Measurements from ENCODE around the gene PHETA2. TPM values are rescaled to one million over a fixed set of nuclear protein-coding genes. Genes with fewer than 3 reads are reported as not detected.

PHETA2 gene
- polyA plus RNA-seq (ENCODE audit: insufficient read length): 18.3 TPM

DNA sequence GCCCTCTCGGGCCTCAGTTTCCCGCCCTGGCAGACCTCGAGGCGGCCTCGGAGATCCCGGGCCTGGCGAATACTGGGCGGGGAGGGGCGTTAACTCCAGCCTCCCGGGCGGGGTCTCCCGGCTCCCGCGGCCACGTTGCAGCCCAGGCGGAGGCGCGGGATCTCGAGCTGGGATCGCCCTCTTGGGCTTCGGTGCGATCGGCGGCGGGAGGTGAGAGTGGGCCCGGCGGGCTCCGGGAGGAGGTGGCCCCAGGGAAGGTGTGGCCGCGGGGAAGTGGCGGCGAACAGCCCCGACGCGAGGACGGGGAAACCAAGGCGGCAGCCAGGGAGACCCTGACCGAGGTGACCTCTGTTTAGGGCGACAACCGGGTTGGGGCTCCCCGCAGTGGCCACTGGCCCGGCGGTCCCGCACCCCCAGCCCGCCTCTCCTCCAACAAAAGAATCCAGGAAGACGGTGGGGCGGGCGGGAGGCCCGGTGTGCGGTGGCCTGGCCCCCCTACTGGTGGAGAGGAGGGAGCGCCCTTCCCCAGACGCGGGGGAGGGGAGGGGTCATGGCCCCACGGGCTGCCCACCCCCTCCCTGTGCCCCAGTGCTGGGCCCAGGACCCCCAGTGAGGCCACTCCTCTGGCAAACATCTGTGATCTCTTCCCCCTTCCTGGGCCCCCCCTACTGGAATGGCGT is at the start of gene PHETA2:
TSS of gene PHETA2 (plus strand) at position 117 of the 680 bp plus-strand sequence. CDS start 3,046 bp downstream, outside the sequence.
- no peak for DNase-seq (ENCODE audit: low read depth)

GRCh38 chr22:42025421-42025820 is 48.6 kb upstream of the PHETA2 start:
- DNase-seq (ENCODE audit: low read depth): no peak

- no peak for DNase-seq (ENCODE audit: low read depth)
These were observed 47.3 kb upstream of the PHETA2 start for GRCh38 chr22:42026705-42027104.

- no peak for DNase-seq (ENCODE audit: low read depth)
These were observed 40.5 kb upstream of the PHETA2 start for GRCh38 chr22:42033263-42034181.

DNA sequence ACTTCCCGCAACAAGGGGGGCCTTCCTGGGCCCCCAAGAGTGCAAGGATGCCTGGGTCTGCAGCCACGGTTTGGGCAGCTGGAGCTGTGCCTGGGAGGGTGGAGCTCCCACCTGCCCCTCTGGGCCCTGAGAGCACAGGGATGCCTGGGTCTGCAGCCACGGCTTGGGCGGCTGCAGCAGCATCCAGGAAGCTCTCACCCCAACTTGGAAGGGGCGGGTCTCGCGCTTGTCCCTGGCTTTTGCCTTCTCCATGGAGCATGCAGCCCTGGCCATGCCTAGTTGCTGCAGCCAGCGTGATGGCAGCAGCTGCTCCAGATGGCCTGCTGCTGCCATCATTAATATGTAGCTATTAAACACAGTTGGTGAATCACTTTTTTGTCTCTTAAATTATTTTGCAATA is 38.8 kb upstream of the PHETA2 start:
- no peak for DNase-seq (ENCODE audit: low read depth)

DNA sequence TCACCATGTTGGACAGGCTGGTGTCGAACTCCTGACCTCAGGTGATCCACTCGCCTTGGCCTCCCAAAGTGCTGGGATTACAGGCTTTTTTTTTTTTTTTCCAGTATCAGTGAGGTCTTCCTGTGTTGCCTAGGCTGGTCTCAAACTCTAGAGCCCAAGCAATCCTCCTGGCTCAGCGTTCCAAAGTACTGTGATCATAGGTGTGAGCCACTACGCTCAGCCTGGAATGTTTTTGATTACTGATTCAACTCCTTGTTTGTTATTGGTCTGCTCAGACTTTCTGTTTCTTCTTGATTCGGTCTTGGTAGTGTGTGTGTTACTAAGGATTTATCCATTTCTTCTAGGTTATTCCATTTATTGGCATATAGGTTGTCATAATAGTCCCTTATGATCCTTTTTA is 34.8 kb upstream of the PHETA2 start:
- no peak for DNase-seq (ENCODE audit: low read depth)

DNA sequence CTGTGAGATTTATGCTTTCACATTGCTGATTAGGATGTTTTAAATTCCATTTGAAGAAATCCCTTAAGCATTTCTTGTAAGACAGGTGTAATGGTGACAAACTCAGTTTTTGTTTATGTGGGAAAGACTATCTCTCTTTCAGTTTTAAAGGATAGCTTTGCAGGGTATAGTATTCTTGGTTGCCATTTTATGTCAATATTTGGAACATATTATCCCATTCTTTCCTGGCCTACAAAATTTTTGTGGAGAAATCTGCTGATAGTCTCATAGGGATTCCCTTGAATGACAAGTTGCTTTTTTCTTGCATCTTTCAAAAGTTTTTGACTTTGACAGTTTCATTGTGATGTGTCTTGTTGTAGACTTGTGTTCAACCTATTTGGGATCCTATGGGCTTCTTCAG is 32.3 kb upstream of the PHETA2 start:
- DNase-seq (ENCODE audit: low read depth): no peak

GRCh38 chr22:42050641-42051180 is 23.3 kb upstream of the PHETA2 start:
- no peak for DNase-seq (ENCODE audit: low read depth)

DNA sequence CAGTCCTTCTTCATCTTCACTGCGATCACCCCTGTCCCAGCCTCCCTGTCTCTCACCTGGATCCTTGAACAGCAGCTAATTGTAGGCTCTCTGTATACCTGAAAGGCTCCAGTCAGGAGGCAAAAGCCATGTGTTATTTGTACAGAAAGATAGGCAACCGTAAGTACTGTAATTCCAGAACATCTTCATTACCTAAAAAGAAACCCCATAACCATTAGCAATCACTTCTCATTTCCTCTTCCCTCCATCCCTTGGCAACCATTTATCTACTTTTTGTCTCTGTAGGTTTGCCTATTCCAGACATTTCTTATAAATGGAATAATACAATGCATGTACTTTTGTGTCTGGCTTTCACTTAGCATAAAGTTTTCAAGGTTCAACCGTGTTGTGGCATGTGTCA is 21.3 kb upstream of the PHETA2 start:
- no peak for DNase-seq (ENCODE audit: low read depth)

- DNase-seq (ENCODE audit: low read depth): no peak
These were observed 17.1 kb upstream of the PHETA2 start for GRCh38 chr22:42056757-42057511.

DNA sequence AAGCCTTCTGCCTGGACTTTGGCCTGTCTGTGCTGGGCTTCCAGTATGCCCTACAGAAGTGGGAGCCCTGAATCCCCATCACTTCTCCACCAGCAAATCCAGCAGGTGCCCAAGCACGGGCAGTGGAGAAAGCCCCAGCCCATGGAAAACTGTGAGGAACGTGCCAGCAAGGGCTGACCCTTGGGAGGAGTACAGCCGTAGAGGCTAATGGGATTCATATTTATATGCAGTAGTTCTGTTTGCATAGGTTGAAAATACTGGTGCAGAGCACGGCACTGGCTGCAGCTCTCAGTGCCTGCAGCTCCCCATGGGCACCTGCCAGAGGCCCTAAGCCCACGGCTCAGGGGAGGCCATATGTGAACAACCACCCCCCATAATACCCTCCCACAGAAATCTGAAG is 13.6 kb upstream of the PHETA2 start:
- no peak for DNase-seq (ENCODE audit: low read depth)

GRCh38 chr22:42061041-42061440 is 13.0 kb upstream of the PHETA2 start:
- DNase-seq (ENCODE audit: low read depth): no peak

DNA sequence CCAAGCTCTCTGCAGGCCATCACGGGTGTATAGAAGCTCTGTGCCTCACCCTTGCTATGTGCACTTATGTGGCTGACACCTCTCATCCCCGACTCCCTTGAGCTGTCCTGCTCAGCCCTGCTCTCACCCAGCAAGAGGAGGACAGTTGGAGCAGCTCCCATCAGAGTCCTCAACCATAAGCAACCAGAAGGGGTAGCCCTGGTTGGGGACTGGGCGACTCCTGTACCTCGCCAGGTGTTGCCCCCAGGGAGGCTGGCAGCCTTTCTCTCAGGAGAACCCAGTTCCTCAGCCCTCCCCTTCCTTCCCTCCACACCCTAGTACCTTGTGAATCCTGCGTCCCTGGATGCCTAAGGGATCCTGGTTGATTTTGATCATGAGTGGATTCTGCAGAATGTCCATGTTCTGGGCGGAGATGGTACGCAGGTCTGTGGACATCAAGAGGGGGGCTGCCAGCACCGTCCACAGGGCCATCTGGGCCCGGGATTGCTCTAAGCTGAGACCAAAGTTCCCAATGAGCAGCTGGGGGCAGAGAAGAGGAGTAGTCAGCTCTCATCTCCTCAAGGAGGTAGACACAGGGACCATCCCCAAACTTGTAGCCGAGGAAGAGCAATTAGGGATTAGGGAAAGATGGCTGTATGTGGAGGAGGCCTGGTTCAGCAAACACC is 11.4 kb upstream of the PHETA2 start:
- no peak for DNase-seq (ENCODE audit: low read depth)

GRCh38 chr22:42064629-42065028 is 9.4 kb upstream of the PHETA2 start:
- DNase-seq (ENCODE audit: low read depth): no peak

DNA sequence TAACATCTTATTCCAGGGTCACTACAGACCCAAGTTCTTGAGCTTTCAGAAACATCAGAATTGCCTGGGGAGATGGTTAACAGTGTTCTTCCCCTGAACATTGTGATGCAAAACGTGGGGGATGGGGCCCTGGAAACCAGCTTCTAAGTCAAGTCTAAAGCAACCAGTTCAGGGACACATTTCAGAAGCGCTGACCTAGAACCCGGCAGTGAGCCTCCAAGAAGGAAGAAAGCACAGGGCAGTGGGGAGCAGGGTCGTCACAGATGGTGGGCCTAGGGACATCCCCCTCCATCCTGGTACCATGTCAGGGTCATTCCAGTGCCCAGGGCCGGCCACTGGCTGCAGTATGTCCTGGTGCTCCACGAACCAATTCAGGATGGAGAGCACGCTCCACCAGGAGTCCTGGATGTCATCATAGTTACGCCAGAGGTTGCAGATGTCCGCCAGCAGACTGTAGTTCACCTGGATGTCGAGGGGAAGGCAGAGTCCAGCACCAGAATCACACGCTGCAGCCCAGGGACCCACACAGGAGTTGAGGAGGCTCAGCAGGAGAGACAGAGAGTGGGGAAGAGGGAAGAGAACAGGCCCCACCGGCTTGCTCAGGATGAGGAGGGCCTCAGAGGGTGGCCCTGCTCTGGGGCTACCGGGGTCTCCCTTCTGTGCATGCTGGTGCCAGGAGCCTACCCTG is 8.5 kb upstream of the PHETA2 start:
- no peak for DNase-seq (ENCODE audit: low read depth)

DNA sequence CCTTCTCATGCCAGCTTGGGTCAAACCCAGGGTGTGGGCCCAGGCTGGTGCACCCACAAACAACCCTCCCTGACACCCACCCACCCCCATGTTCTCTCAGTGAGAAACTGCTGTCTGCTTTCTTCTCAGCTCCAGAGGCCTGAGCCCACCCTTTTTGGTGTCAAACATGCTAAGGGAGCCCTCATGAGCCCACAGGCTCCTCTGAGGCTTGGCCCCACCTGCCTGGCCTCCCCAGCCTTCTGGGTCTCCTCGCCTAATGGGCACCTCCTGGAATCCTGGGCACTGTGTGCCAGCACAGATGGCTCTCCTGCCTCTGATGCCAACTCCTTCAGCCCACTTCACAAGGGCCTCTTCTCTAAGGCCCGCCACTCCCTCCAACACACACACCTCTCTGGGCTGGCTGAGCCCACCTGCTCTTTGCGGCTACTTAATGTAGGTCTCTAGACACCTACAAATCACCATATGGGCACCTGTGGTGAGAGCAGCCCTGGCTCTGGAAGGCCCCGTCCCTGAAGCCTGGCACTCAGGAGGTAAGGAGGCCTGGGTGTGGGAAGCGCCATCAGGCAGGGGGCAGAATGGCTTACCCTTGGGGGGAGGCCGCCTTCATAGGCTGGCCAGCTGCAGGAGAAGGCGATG is 7.8 kb upstream of the PHETA2 start:
- DNase-seq (ENCODE audit: low read depth): no peak

GRCh38 chr22:42066937-42067336 is 7.1 kb upstream of the PHETA2 start:
- no peak for DNase-seq (ENCODE audit: low read depth)

- DNase-seq (ENCODE audit: low read depth): no peak
These were observed 6.3 kb upstream of the PHETA2 start for GRCh38 chr22:42067671-42068251.

DNA sequence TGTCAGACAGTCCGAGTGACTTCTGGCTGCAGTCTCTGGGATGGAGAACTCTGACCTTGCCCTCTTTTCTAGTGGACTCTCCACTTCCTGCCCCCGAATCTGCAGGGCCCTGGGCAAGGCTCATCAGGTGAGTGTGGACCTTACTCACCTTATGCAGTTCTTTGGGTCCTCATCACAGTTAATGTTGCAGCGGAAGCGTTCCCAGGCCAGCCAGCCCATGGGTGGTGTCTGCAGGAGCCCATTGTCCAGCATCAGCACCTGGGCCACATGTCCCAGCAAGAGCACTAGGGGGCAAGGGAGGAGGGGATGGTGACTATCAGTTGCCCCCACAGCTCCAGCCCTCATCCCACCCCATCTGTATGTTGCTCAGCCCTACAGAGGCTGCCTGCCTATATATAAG is 5.8 kb upstream of the PHETA2 start:
- no peak for DNase-seq (ENCODE audit: low read depth)
